HEK293 (cell line): ENCODE results near the gene CDH2.

Source experiments
- CTCF ChIA-PET: fragments of 350-600 bp; formaldehyde crosslinking; extraction: SDS; loops from one replicate; lab custom pipeline; 2021; ENCODE audit warnings: antibody characterized with exemption; lab: Yijun Ruan, JAX
- POLR2A ChIA-PET: fragments of 300-600 bp; formaldehyde crosslinking; extraction: SDS; loops from one replicate; lab custom pipeline; 2020; ENCODE audit warnings: antibody characterized with exemption, inconsistent platforms; lab: Yijun Ruan, JAX
- H3K27ac ChIP-seq: fragments of 200-500 bp; sonication (Bioruptor generic); 2 replicates; pipeline ENCODE4 v1.5.1; 2014; ENCODE audit warnings: low read depth, low read length, control low read depth, inconsistent platforms; ENCODE audit errors: extremely low read depth
- H3K36me3 ChIP-seq, 2 experiments: fragments of 200-500 bp in 1 of 2; sonication (Bioruptor generic) in 1 of 2; 1 replicate in 1 of 2; 2 replicates in 1 of 2; pipeline ENCODE4 v1.5.1; 2014 to 2017; ENCODE audit warnings: inconsistent platforms in 2 of 2, low read length in 2 of 2; ENCODE audit not compliant: control insufficient read depth in 2 of 2, insufficient read depth in 1 of 2
- H3K4me1 ChIP-seq: fragments of 200-500 bp; sonication (Bioruptor generic); 2 replicates; pipeline ENCODE4 v1.5.1; 2014; ENCODE audit warnings: mild to moderate bottlenecking, low read length, inconsistent platforms; ENCODE audit not compliant: control insufficient read depth, insufficient read depth
- H3K4me3 ChIP-seq: 2 replicates; pipeline ENCODE4 v1.5.1; 2011; ENCODE audit warnings: low read depth, mild to moderate bottlenecking, control low read depth, low read length, moderate library complexity
- H3K9me3 ChIP-seq: fragments of 200-500 bp; sonication (Bioruptor generic); 2 replicates; pipeline ENCODE4 v1.5.1; 2014; ENCODE audit warnings: low read depth, low read length, inconsistent platforms; ENCODE audit not compliant: control insufficient read depth, insufficient read depth
- GLIS2 ChIP-seq: fragments of 450-650 bp; formaldehyde crosslinking; IDR thresholded peaks from 2 replicates; pipeline ENCODE4 v1.5.1; 2016; ENCODE audit warnings: missing biosample characterization, missing genetic modification characterization
- HOXC10 ChIP-seq: sonication (generic); formaldehyde crosslinking; IDR thresholded peaks from 2 replicates; pipeline ENCODE4 v1.8.1; 2023; ENCODE audit warnings: mild to moderate bottlenecking, missing genetic modification reagents
- HOXD13 ChIP-seq: sonication (generic); formaldehyde crosslinking; IDR thresholded peaks from 2 replicates; pipeline ENCODE4 v1.8.0; 2022; ENCODE audit warnings: missing genetic modification reagents, borderline replicate concordance
- SCRT2 ChIP-seq: fragments of 450-650 bp; formaldehyde crosslinking; IDR thresholded peaks from 2 replicates; pipeline ENCODE4 v1.5.1; 2016; ENCODE audit warnings: missing biosample characterization, missing genetic modification characterization
- WT1 ChIP-seq: fragments of 450-650 bp; formaldehyde crosslinking; IDR thresholded peaks from 2 replicates; pipeline ENCODE4 v1.5.1; 2016; ENCODE audit warnings: missing biosample characterization, missing genetic modification characterization
- ZNF175 ChIP-seq: fragments of 450-650 bp; formaldehyde crosslinking; IDR thresholded peaks from 2 replicates; pipeline ENCODE4 v1.5.1; 2016; ENCODE audit warnings: missing biosample characterization, missing genetic modification characterization
- ZNF184 ChIP-seq: fragments of 450-650 bp; IDR thresholded peaks from 2 replicates; pipeline ENCODE4 v1.5.1; 2018; ENCODE audit warnings: missing biosample characterization, mild to moderate bottlenecking, missing genetic modification characterization
- ZNF211 ChIP-seq: fragments of 450-650 bp; formaldehyde crosslinking; IDR thresholded peaks from 2 replicates; pipeline ENCODE4 v1.5.1; 2016; ENCODE audit warnings: low read depth, missing biosample characterization, missing genetic modification characterization
- ZNF223 ChIP-seq: fragments of 450-650 bp; formaldehyde crosslinking; IDR thresholded peaks from 2 replicates; pipeline ENCODE4 v1.5.1; 2016; ENCODE audit warnings: missing biosample characterization, missing genetic modification characterization
- ZNF280D ChIP-seq: fragments of 450-650 bp; formaldehyde crosslinking; IDR thresholded peaks from 2 replicates; pipeline ENCODE4 v1.5.1; 2016; ENCODE audit warnings: missing biosample characterization, missing genetic modification characterization
- ZNF529 ChIP-seq: fragments of 450-650 bp; formaldehyde crosslinking; IDR thresholded peaks from 2 replicates; pipeline ENCODE4 v1.5.1; 2017; ENCODE audit warnings: missing genetic modification characterization, missing biosample characterization; ENCODE audit not compliant: insufficient replicate concordance
- ZNF548 ChIP-seq: fragments of 450-650 bp; formaldehyde crosslinking; IDR thresholded peaks from 2 replicates; pipeline ENCODE4 v1.5.1; 2016; ENCODE audit warnings: missing biosample characterization, missing genetic modification characterization
- ZNF629 ChIP-seq: fragments of 450-650 bp; formaldehyde crosslinking; IDR thresholded peaks from 2 replicates; pipeline ENCODE4 v1.5.1; 2017; ENCODE audit warnings: missing biosample characterization, missing genetic modification characterization
- ZNF670 ChIP-seq: fragments of 450-650 bp; formaldehyde crosslinking; IDR thresholded peaks from 2 replicates; pipeline ENCODE4 v1.5.1; 2016; ENCODE audit warnings: missing biosample characterization, missing genetic modification characterization, low read depth
- ZNF677 ChIP-seq: fragments of 450-650 bp; IDR thresholded peaks from 2 replicates; pipeline ENCODE4 v1.5.0; 2018; ENCODE audit warnings: missing biosample characterization, mild to moderate bottlenecking, missing genetic modification characterization, moderate library complexity
- ZSCAN16 ChIP-seq: fragments of 450-650 bp; formaldehyde crosslinking; IDR thresholded peaks from 2 replicates; pipeline ENCODE4 v1.5.1; 2016; ENCODE audit warnings: missing biosample characterization, missing genetic modification characterization
- ZSCAN30 ChIP-seq: fragments of 450-650 bp; IDR thresholded peaks from 2 replicates; pipeline ENCODE4 v1.5.1; 2018; ENCODE audit warnings: missing biosample characterization, mild to moderate bottlenecking, missing genetic modification characterization, moderate library complexity
- TF ChIP-seq, protein P1 (sequence below): fragments of 450-650 bp; formaldehyde crosslinking; IDR thresholded peaks from 2 replicates; pipeline ENCODE4 v1.5.1; 2016; ENCODE audit warnings: missing biosample characterization, missing genetic modification characterization, borderline replicate concordance
- TF ChIP-seq, protein P2 (sequence below): fragments of 450-650 bp; formaldehyde crosslinking; IDR thresholded peaks from 2 replicates; pipeline ENCODE4 v1.5.1; 2016; ENCODE audit warnings: missing biosample characterization, missing genetic modification characterization
- TF ChIP-seq, protein P3 (sequence below): fragments of 450-650 bp; formaldehyde crosslinking; conservative IDR thresholded peaks from 2 replicates; pipeline ENCODE4 v1.5.1; 2016; ENCODE audit warnings: low read depth, missing biosample characterization, missing genetic modification characterization

The CDH2 gene

DNA sequence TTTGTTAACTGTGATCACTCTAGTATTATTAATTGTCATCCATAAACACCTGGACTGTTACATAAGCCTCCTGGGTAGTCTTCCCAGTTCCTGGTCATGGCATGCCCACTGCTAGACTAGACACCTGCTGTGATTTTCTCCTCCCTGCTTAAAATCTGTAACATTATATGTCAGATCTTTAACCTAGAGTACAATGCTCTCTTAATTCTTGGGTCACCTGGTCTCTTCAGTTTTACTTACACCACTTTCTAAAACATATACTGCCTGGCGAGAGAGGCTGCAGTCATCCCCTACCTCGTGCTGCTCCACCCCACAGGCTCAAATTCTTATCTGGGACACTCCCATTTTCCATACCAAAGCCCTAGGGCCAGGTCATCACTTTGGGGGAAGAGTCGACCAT lies 161.3 kb downstream of the CDH2 start:
- ChIA-PET CTCF (no interaction called here), POLR2A (no interaction called here)
- no peaks in the 10 kb centered on the region for H3K9me3 ChIP-seq
- no peak for TF ChIP-seq ZNF548
- TF ChIP-seq, protein P1, sequence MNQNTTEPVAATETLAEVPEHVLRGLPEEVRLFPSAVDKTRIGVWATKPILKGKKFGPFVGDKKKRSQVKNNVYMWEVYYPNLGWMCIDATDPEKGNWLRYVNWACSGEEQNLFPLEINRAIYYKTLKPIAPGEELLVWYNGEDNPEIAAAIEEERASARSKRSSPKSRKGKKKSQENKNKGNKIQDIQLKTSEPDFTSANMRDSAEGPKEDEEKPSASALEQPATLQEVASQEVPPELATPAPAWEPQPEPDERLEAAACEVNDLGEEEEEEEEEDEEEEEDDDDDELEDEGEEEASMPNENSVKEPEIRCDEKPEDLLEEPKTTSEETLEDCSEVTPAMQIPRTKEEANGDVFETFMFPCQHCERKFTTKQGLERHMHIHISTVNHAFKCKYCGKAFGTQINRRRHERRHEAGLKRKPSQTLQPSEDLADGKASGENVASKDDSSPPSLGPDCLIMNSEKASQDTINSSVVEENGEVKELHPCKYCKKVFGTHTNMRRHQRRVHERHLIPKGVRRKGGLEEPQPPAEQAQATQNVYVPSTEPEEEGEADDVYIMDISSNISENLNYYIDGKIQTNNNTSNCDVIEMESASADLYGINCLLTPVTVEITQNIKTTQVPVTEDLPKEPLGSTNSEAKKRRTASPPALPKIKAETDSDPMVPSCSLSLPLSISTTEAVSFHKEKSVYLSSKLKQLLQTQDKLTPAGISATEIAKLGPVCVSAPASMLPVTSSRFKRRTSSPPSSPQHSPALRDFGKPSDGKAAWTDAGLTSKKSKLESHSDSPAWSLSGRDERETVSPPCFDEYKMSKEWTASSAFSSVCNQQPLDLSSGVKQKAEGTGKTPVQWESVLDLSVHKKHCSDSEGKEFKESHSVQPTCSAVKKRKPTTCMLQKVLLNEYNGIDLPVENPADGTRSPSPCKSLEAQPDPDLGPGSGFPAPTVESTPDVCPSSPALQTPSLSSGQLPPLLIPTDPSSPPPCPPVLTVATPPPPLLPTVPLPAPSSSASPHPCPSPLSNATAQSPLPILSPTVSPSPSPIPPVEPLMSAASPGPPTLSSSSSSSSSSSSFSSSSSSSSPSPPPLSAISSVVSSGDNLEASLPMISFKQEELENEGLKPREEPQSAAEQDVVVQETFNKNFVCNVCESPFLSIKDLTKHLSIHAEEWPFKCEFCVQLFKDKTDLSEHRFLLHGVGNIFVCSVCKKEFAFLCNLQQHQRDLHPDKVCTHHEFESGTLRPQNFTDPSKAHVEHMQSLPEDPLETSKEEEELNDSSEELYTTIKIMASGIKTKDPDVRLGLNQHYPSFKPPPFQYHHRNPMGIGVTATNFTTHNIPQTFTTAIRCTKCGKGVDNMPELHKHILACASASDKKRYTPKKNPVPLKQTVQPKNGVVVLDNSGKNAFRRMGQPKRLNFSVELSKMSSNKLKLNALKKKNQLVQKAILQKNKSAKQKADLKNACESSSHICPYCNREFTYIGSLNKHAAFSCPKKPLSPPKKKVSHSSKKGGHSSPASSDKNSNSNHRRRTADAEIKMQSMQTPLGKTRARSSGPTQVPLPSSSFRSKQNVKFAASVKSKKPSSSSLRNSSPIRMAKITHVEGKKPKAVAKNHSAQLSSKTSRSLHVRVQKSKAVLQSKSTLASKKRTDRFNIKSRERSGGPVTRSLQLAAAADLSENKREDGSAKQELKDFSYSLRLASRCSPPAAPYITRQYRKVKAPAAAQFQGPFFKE (tag by site-specific recombination), result no peak
- TF ChIP-seq ZNF677 (tag by site-specific recombination), result 0 out of 2 replicates have a peak, but pooled peaks have one; percentile 58
- no peak for TF ChIP-seq ZNF529
- TF ChIP-seq ZNF629, result no peak
- no peak for TF ChIP-seq ZNF223 (tag by site-specific recombination)
- TF ChIP-seq ZNF211 (tag by site-specific recombination), result no peak
- TF ChIP-seq ZNF670 (tag by site-specific recombination), result no peak
- 0 out of 2 replicates have a peak, but pooled peaks have one; percentile 9 for TF ChIP-seq GLIS2 (tag by site-specific recombination)
- TF ChIP-seq ZSCAN30 (tag by site-specific recombination), result no peak
- no peak for TF ChIP-seq HOXC10 (CRISPR knock-in tag)
- TF ChIP-seq WT1 (tag by site-specific recombination), result peak; percentile 69
- TF ChIP-seq, protein P2, sequence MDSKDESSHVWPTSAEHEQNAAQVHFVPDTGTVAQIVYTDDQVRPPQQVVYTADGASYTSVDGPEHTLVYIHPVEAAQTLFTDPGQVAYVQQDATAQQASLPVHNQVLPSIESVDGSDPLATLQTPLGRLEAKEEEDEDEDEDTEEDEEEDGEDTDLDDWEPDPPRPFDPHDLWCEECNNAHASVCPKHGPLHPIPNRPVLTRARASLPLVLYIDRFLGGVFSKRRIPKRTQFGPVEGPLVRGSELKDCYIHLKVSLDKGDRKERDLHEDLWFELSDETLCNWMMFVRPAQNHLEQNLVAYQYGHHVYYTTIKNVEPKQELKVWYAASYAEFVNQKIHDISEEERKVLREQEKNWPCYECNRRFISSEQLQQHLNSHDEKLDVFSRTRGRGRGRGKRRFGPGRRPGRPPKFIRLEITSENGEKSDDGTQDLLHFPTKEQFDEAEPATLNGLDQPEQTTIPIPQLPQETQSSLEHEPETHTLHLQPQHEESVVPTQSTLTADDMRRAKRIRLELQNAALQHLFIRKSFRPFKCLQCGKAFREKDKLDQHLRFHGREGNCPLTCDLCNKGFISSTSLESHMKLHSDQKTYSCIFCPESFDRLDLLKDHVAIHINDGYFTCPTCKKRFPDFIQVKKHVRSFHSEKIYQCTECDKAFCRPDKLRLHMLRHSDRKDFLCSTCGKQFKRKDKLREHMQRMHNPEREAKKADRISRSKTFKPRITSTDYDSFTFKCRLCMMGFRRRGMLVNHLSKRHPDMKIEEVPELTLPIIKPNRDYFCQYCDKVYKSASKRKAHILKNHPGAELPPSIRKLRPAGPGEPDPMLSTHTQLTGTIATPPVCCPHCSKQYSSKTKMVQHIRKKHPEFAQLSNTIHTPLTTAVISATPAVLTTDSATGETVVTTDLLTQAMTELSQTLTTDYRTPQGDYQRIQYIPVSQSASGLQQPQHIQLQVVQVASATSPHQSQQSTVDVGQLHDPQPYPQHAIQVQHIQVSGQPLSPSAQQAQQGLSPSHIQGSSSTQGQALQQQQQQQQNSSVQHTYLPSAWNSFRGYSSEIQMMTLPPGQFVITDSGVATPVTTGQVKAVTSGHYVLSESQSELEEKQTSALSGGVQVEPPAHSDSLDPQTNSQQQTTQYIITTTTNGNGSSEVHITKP (tag by site-specific recombination), result no peak
- no peak for TF ChIP-seq HOXD13 (CRISPR knock-in tag)
- peak; percentile 81; the same call in 1 of the 2 replicates for TF ChIP-seq ZNF184 (tag by site-specific recombination)
- TF ChIP-seq ZSCAN16, result no peak
- TF ChIP-seq, protein P3, sequence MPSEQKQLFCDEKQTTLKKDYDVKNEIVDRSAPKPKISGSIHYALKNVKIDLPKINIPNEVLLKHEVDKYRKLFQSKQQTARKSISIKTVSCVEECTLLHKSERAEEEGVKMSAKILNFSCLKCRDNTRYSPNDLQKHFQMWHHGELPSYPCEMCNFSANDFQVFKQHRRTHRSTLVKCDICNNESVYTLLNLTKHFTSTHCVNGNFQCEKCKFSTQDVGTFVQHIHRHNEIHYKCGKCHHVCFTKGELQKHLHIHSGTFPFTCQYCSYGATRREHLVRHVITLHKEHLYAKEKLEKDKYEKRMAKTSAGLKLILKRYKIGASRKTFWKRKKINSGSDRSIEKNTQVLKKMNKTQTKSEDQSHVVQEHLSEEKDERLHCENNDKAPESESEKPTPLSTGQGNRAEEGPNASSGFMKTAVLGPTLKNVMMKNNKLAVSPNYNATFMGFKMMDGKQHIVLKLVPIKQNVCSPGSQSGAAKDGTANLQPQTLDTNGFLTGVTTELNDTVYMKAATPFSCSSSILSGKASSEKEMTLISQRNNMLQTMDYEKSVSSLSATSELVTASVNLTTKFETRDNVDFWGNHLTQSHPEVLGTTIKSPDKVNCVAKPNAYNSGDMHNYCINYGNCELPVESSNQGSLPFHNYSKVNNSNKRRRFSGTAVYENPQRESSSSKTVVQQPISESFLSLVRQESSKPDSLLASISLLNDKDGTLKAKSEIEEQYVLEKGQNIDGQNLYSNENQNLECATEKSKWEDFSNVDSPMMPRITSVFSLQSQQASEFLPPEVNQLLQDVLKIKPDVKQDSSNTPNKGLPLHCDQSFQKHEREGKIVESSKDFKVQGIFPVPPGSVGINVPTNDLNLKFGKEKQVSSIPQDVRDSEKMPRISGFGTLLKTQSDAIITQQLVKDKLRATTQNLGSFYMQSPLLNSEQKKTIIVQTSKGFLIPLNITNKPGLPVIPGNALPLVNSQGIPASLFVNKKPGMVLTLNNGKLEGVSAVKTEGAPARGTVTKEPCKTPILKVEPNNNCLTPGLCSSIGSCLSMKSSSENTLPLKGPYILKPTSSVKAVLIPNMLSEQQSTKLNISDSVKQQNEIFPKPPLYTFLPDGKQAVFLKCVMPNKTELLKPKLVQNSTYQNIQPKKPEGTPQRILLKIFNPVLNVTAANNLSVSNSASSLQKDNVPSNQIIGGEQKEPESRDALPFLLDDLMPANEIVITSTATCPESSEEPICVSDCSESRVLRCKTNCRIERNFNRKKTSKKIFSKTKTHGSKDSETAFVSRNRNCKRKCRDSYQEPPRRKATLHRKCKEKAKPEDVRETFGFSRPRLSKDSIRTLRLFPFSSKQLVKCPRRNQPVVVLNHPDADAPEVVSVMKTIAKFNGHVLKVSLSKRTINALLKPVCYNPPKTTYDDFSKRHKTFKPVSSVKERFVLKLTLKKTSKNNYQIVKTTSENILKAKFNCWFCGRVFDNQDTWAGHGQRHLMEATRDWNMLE (tag by site-specific recombination), result no peak
- no peak for TF ChIP-seq ZNF280D
- no peak for TF ChIP-seq ZNF175 (tag by site-specific recombination)
- TF ChIP-seq SCRT2 (tag by site-specific recombination), result no peak

More for the DNA sequence above, 161.3 kb downstream of the CDH2 start:
- Histone ChIP-seq H3K4me1 (peaks cover 15% of the 10 kb centered on the region), H3K36me3 (peaks cover 4 to 10% of the 10 kb centered on the region in 2 experiments; a peak in 1 of 3 replicates), H3K4me3 (no peak overlapping the region), H3K27ac (no peak overlapping the region)
